HG03066 (cell line): Measurements from ENCODE around the gene RCAN1.
"Not testable (repeated sequence)": the region's sequence is repeated elsewhere in the genome, so short reads cannot be mapped to it uniquely, and the experiment has no call there.

ENCODE experiments used
- ATAC-seq: cut with Tn5 transposase; IDR thresholded peaks from one replicate; pipeline ENCODE4 v1.9.1; 2021; ENCODE audit warnings: low read depth; ENCODE audit not compliant: unreplicated experiment

RCAN1 gene

GRCh38 chr21:34498623-34499022, 116.3 kb downstream of the RCAN1 start:
- ATAC-seq, result no peak

- ATAC-seq, result not testable (repeated sequence)
Observed at GRCh38 chr21:34483854-34484253, 131.1 kb downstream of the RCAN1 start.

GRCh38 chr21:34483435-34483834, 131.5 kb downstream of the RCAN1 start:
- not testable (repeated sequence) for ATAC-seq

GRCh38 chr21:34467333-34467732, 147.6 kb downstream of the RCAN1 start:
- ATAC-seq, result not testable (repeated sequence)
